GM18873 (cell line): Measurements from ENCODE around the gene OR2T27.
"Not testable (repeated sequence)": the region's sequence is repeated elsewhere in the genome, so short reads cannot be mapped to it uniquely, and the experiment has no call there.

ENCODE experiments used
- ATAC-seq: cut with Tn5 transposase; IDR thresholded peaks from one replicate; pipeline ENCODE4 v1.9.1; 2021; ENCODE audit warnings: mild to moderate bottlenecking, moderate library complexity, moderate number of reproducible peaks; ENCODE audit not compliant: unreplicated experiment, low FRiP score

OR2T27 gene

GRCh38 chr1:248655354-248655753 is at the start of gene OR2T27:
OR2T27 (minus strand) TSS chr1:248655528; CDS start chr1:248650884, 4,644 bp downstream.
- ATAC-seq = not testable (repeated sequence)

GRCh38 chr1:248704606-248705005 is 49.3 kb upstream of the OR2T27 start:
- no peak for ATAC-seq

GRCh38 chr1:248703674-248704073 is 48.3 kb upstream of the OR2T27 start:
- no peak for ATAC-seq

- ATAC-seq = no peak
These were observed 47.4 kb upstream of the OR2T27 start, which contains the start of gene OR14I1 for GRCh38 chr1:248702714-248703113. OR14I1 (minus strand) TSS chr1:248702766.

GRCh38 chr1:248699099-248699498 is 43.8 kb upstream of the OR2T27 start:
- no peak for ATAC-seq

GRCh38 chr1:248697907-248698306 is 42.6 kb upstream of the OR2T27 start:
- no peak for ATAC-seq

- no peak for ATAC-seq
These were observed 41.4 kb upstream of the OR2T27 start for GRCh38 chr1:248696774-248697173.

- ATAC-seq = no peak
These were observed 40.9 kb upstream of the OR2T27 start for GRCh38 chr1:248696261-248696660.

GRCh38 chr1:248695451-248696132 is 40.3 kb upstream of the OR2T27 start:
- no peak for ATAC-seq

GRCh38 chr1:248691567-248692155 is 36.3 kb upstream of the OR2T27 start:
- no peak for ATAC-seq

GRCh38 chr1:248688527-248689298 is 33.4 kb upstream of the OR2T27 start:
- peak; percentile 58 for ATAC-seq

- ATAC-seq = peak; percentile 89
These were observed 31.5 kb upstream of the OR2T27 start for GRCh38 chr1:248686815-248687214.

- no peak for ATAC-seq
These were observed 26.3 kb upstream of the OR2T27 start for GRCh38 chr1:248681651-248682050.

- ATAC-seq = no peak
These were observed 14.7 kb upstream of the OR2T27 start for GRCh38 chr1:248670003-248670402.

GRCh38 chr1:248663453-248664328 is 8.4 kb upstream of the OR2T27 start:
- peak; percentile 85 for ATAC-seq

- ATAC-seq = not testable (repeated sequence)
These were observed 1.5 kb upstream of the OR2T27 start for GRCh38 chr1:248656797-248657196.

GRCh38 chr1:248648770-248649536 is 6.4 kb downstream of the OR2T27 start:
- not testable (repeated sequence) for ATAC-seq

- ATAC-seq = not testable (repeated sequence)
These were observed 10.2 kb downstream of the OR2T27 start, which contains the start of gene OR2T35 for GRCh38 chr1:248645178-248645577. OR2T35 (minus strand) TSS chr1:248645278; CDS start chr1:248639258, 6,020 bp downstream.

- ATAC-seq = peak; percentile 83
These were observed 12.2 kb downstream of the OR2T27 start for GRCh38 chr1:248642971-248643651.
